K562 (cell line): Measurements from ENCODE around the gene PGGHG. TPM values are rescaled to one million over a fixed set of nuclear protein-coding genes. Genes with fewer than 3 reads are reported as not detected.
A peak's percentile ranks its signal among the peaks of the same experiment; 100 is the strongest.

Experiments used
- BACH1 ChIP-seq: fragments of 200-800 bp; sonication (Bioruptor generic); IDR thresholded peaks from 2 replicates; pipeline ENCODE4 v1.6.1; 2016; ENCODE audit warnings: missing genetic modification characterization, missing compliant biosample characterization
- BMI1 ChIP-seq: fragments of 150-350 bp; IDR thresholded peaks from 2 replicates; pipeline ENCODE4 v1.6.1; 2014; ENCODE audit warnings: low read length
- CC2D1A ChIP-seq: fragments of 450-650 bp; IDR thresholded peaks from 2 replicates; pipeline ENCODE4 v1.6.1; 2017; ENCODE audit warnings: mild to moderate bottlenecking
- CREB3 ChIP-seq: fragments of 450-650 bp; conservative IDR thresholded peaks from 2 replicates; pipeline ENCODE4 v1.6.1; 2016; ENCODE audit warnings: missing genetic modification characterization, low read depth, mild to moderate bottlenecking, missing compliant biosample characterization, moderate library complexity
- CREB3L1 ChIP-seq: fragments of 450-650 bp; IDR thresholded peaks from 2 replicates; pipeline ENCODE4 v1.6.1; 2014; ENCODE audit warnings: low read depth, mild to moderate bottlenecking, moderate library complexity, borderline replicate concordance
- ETV1 ChIP-seq: fragments of 450-650 bp; conservative IDR thresholded peaks from 2 replicates; pipeline ENCODE4 v1.6.1; 2016; ENCODE audit warnings: missing genetic modification characterization, control low read depth, low read depth, missing compliant biosample characterization
- ETV6 ChIP-seq, 3 experiments: fragments of 150-350 bp in 1 of 3; sonication (generic) in 1 of 3; formaldehyde crosslinking in 1 of 3; IDR thresholded peaks; 2 replicates each; pipeline versions ENCODE4 v1.6.1 to v1.8.0; 2014 to 2022; ENCODE audit warnings: borderline replicate concordance in 2 of 3, low read depth in 2 of 3, antibody characterized with exemption in 1 of 3, low read length in 1 of 3, mild to moderate bottlenecking in 1 of 3, missing genetic modification reagents in 1 of 3
- HNRNPL ChIP-seq: fragments of 200-400 bp; formaldehyde crosslinking; IDR thresholded peaks from 2 replicates; pipeline ENCODE4 v1.6.1; 2017; ENCODE audit warnings: low read depth, mild to moderate bottlenecking, low read length
- NFE2 ChIP-seq: IDR thresholded peaks from 2 replicates; pipeline ENCODE4 v1.6.1; 2014; ENCODE audit warnings: antibody characterized with exemption, low read depth
- NFYB ChIP-seq: IDR thresholded peaks from 2 replicates; pipeline ENCODE4 v1.6.1; 2011; ENCODE audit warnings: mild to moderate bottlenecking, moderate library complexity; ENCODE audit not compliant: insufficient read length; ENCODE audit errors: extremely low read depth
- NR4A1 ChIP-seq, 2 experiments: fragments of 250-450 bp in 1 of 2; fragments of 450-650 bp in 1 of 2; sonication (Bioruptor Pico) in 1 of 2; IDR thresholded peaks; 2 replicates each; pipeline versions ENCODE4 v1.4.0 to v1.6.1; 2016 to 2020; ENCODE audit warnings: mild to moderate bottlenecking in 2 of 2, missing compliant biosample characterization in 1 of 2, missing genetic modification characterization in 1 of 2, moderate library complexity in 1 of 2
- NUFIP1 ChIP-seq: fragments of 450-650 bp; IDR thresholded peaks from 2 replicates; pipeline ENCODE4 v1.6.1; 2018; ENCODE audit not compliant: partially characterized antibody
- PHTF2 ChIP-seq: fragments of 250-450 bp; sonication (Bioruptor Pico); IDR thresholded peaks from 2 replicates; pipeline ENCODE4 v1.5.0; 2021; ENCODE audit warnings: mild to moderate bottlenecking
- POLR3A ChIP-seq: IDR thresholded peaks from 2 replicates; pipeline ENCODE4 v1.6.1; 2011; ENCODE audit warnings: borderline replicate concordance, mild to moderate bottlenecking, moderate library complexity; ENCODE audit not compliant: insufficient read length, insufficient read depth; ENCODE audit errors: extremely low read depth
- PURB ChIP-seq: sonication (generic); formaldehyde crosslinking; IDR thresholded peaks from 2 replicates; pipeline ENCODE4 v1.9.0; 2021; ENCODE audit warnings: low read depth, mild to moderate bottlenecking, missing genetic modification reagents
- SMARCA5 ChIP-seq: fragments of 450-650 bp; IDR thresholded peaks from 2 replicates; pipeline ENCODE4 v1.6.1; 2016
- SMARCE1 ChIP-seq: fragments of 450-650 bp; IDR thresholded peaks from 2 replicates; pipeline ENCODE4 v1.7.1; 2016; ENCODE audit warnings: mild to moderate bottlenecking
- TAF1 ChIP-seq: IDR thresholded peaks from 2 replicates; pipeline ENCODE4 v1.6.1; 2011; ENCODE audit warnings: mild to moderate bottlenecking, low read length, moderate library complexity; ENCODE audit not compliant: insufficient read depth, control insufficient read depth, severe bottlenecking; ENCODE audit errors: extremely low read depth
- TRIM28 ChIP-seq: fragments of 450-650 bp; IDR thresholded peaks from 2 replicates; pipeline ENCODE4 v1.6.1; 2017
- ZBTB12 ChIP-seq: fragments of 250-450 bp; sonication (Bioruptor Pico); IDR thresholded peaks from 2 replicates; pipeline ENCODE4 v1.4.0; 2020
- ZC3H8 ChIP-seq: fragments of 450-650 bp; IDR thresholded peaks from 2 replicates; pipeline ENCODE4 v1.6.1; 2017
- ZNF134 ChIP-seq: fragments of 250-450 bp; sonication (Bioruptor Pico); conservative IDR thresholded peaks from 2 replicates; pipeline ENCODE4 v1.4.0; 2020
- ZNF584 ChIP-seq: fragments of 200-800 bp; sonication (Bioruptor generic); IDR thresholded peaks from 2 replicates; pipeline ENCODE4 v1.6.1; 2016; ENCODE audit warnings: low read depth, mild to moderate bottlenecking, missing genetic modification characterization, missing compliant biosample characterization
- ZNF639 ChIP-seq, 2 experiments: fragments of 200-800 bp in 1 of 2; sonication (Bioruptor generic) in 1 of 2; sonication (generic) in 1 of 2; formaldehyde crosslinking in 1 of 2; IDR thresholded peaks in 1 of 2; conservative IDR thresholded peaks in 1 of 2; 2 replicates each; pipeline versions ENCODE4 v1.5.0 to v1.6.1; 2016 to 2020; ENCODE audit warnings: missing compliant biosample characterization in 1 of 2, missing genetic modification characterization in 1 of 2, missing genetic modification reagents in 1 of 2
- polyA plus RNA-seq, 8 experiments: library from polyadenylated mRNA; depleted of rRNA in 4 of 8; stranded (reverse) in 5 of 8; unstranded in 3 of 8; fragments of >200 nt; fragmentation: Nextera tagmentation in 2 of 8; fragmentation: Illumina TruSeq in 1 of 8; extraction: Ambion mirVana in 2 of 8; extraction: Trizol in 1 of 8; gene quantifications; 2 replicates each; pipeline versions ENCODE4 v1.2.1 to v1.2.3, GENCODE V29; 2011 to 2014; ENCODE audit warnings: inconsistent platforms in 1 of 8, missing spikeins in 1 of 8
- total RNA-seq, 7 experiments: library from RNA; depleted of rRNA in 6 of 7; stranded (reverse); fragments of >200 nt in 6 of 7; fragmentation: Illumina TruSeq in 2 of 7; extraction: Trizol in 2 of 7; gene quantifications; 2 replicates each; pipeline versions ENCODE4 v1.2.1 to v1.2.3, GENCODE V29; 2011 to 2021; ENCODE audit warnings: low replicate concordance in 1 of 7

The PGGHG gene
- total and polyA plus RNA-seq, 9 of the 15 experiments (the other 6 are each of a cell fraction or from before 2014, with no cell fraction given), result 0.38 to 85.1 (median 18.1) TPM

- TF ChIP-seq CREB3 (tag) (no peak), ETV6 (IDR thresholded peaks at IDR 0.05; ENCODE audit: borderline replicate concordance in 1 of 2, low read depth in 2 of 2, low read length in 1 of 2) (no peak), ETV6 (CRISPR knock-in tag; IDR thresholded peaks at IDR 0.05; ENCODE audit: borderline replicate concordance) (no peak), CREB3L1 (peak; percentile 66; the same call in 1 of the 2 replicates), PURB (no peak), ZNF134 (CRISPR knock-in tag) (no peak), TRIM28 (no peak), BMI1 (no peak), NR4A1 (CRISPR knock-in tag; IDR thresholded peaks at IDR 0.05) (no peak), NR4A1 (tag; IDR thresholded peaks at IDR 0.05) (no peak), ZNF584 (CRISPR knock-in tag) (no peak), SMARCA5 (no peak), TAF1 (no peak), PHTF2 (CRISPR knock-in tag) (no peak), NUFIP1 (no peak), SMARCE1 (no peak), POLR3A (no peak), ZC3H8 (no peak), ZNF639 (CRISPR knock-in tag; conservative IDR thresholded peaks at IDR 0.05 in 1 of 2, IDR thresholded peaks at IDR 0.05 in 1 of 2) (no peak), NFYB (no peak), NFE2 (no peak), ZBTB12 (CRISPR knock-in tag) (no peak), BACH1 (tag) (no peak), CC2D1A (no peak), ETV1 (tag) (no peak), HNRNPL (peak; percentile 64; the same call in 1 of the 2 replicates)
Observed at GRCh38 chr11:316031-316701, 27.2 kb downstream of the PGGHG start (continued).
